ENCODE data around the gene TNPO3. TPM values are rescaled to one million over a fixed set of nuclear protein-coding genes. Genes with fewer than 3 reads are reported as not detected.
A peak's percentile ranks its signal among the peaks of the same experiment; 100 is the strongest.
"Not testable (repeated sequence)": the region's sequence is repeated elsewhere in the genome, so short reads cannot be mapped to it uniquely, and the experiment has no call there.

Gene TNPO3
- polyA plus RNA-seq, 3 donors, result 42.0 to 47.7 (median 45.1) TPM

DNA sequence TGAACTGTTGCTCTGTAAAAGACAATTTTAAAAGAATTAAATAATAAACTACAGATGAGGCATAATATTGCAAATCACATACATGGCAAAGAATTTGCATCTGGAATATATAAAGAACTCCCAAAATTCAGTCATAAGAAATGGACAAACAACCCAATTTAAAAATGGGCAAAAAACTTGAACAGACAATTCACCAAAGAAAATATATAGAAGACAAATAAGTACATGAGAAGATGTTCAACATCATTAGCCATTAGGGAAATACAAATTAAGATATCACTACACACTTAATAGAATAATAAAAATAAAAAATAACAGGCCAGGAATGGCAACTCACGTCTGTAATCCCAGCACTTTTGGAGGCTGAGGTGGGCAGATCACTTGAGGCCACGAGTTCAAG is 22.0 kb upstream of the TNPO3 start:
- no peak for DNase-seq (ENCODE audit: extremely low read depth in 1 of 11, low read depth in 9 of 11, low spot score in 4 of 11)

GRCh38 chr7:129074994-129075393 is 20.1 kb upstream of the TNPO3 start:
- no peak for DNase-seq (ENCODE audit: extremely low read depth in 1 of 11, low read depth in 9 of 11, low spot score in 4 of 11)

DNA sequence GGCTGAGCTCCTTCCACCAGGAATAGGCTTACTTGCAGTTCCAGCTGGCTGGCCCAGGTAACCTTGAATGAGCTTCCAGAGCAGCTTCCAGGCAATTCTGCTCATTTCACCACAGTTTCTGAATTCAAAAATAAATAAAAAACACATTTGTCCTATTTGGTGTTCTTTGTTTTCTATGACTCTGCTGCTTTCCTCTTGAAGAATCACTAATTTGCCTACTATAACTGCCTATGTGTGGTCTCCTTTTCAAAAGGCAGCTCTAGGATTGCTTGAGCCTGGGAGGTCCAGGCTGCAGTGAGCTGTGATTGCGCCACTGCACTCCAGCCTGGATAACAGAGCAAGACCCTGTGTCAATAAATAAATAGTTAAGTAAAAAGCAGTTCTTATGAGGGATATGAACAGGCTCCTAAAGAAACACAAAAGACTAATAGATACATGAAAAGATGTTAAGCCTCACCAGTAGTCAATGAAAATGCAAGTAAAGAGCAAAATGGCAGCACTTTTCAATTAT is 19.5 kb upstream of the TNPO3 start:
- no peak for DNase-seq (ENCODE audit: extremely low read depth in 1 of 11, low read depth in 9 of 11, low spot score in 4 of 11)

- DNase-seq (ENCODE audit: extremely low read depth in 1 of 11, low read depth in 9 of 11, low spot score in 4 of 11), result no peak
Measured at GRCh38 chr7:129073738-129074137, 18.8 kb upstream of the TNPO3 start.

- DNase-seq (ENCODE audit: extremely low read depth in 1 of 11, low read depth in 9 of 11, low spot score in 4 of 11), result no peak
Measured at GRCh38 chr7:129073204-129073603, 18.3 kb upstream of the TNPO3 start.

- no peak for DNase-seq (ENCODE audit: extremely low read depth in 1 of 11, low read depth in 9 of 11, low spot score in 4 of 11)
Measured at GRCh38 chr7:129072479-129073011, 17.6 kb upstream of the TNPO3 start.

DNA sequence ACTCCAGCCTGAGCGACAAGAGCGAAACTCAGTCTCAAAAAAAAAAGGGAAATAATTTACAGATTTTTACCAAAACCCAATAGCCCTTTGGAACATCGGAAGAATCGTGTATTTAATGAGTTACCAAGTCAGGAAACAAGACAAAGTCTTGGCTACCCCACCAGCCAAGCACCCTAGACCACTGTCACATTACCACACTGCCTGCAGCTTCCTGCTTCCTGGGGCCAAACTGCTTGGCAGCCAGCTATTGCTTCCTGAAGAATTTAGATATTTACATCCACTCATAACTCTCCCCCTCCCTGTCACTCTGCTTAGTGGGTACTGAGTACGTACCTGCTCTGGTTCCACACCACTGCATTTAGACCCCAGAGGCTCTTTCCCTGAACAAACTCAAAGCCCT is 14.1 kb upstream of the TNPO3 start:
- no peak for DNase-seq (ENCODE audit: extremely low read depth in 1 of 11, low read depth in 9 of 11, low spot score in 4 of 11)

DNA sequence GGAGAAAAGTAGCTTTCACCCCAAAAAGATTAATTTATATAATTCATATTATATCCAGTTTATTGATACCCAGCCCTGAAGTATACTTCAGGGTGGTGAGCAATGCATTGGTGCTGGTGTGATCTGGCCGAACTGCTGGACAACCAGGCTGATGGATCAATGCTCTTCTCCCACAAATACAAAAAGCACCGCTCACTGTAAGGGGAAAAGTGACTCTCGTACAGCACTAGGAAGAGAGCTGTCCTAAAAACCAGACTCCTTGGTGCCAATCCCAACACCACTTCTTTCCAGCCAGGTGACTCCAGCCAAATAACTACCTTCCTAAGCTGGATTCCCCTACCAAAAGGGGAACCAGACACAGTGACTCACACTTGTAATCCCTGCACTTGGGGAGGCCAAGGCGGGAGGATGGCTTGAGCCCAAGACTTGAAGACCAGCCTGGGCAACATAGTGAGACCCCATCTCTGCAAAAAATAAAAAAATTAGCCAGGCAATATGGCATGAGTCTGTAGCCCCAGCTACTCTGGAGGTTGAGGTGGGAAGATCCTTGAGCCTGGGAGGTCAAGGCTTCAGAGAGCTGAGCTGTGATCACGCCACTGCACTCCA is 13.1 kb upstream of the TNPO3 start:
- DNase-seq (ENCODE audit: extremely low read depth in 1 of 11, low read depth in 9 of 11, low spot score in 4 of 11), result no peak

DNA sequence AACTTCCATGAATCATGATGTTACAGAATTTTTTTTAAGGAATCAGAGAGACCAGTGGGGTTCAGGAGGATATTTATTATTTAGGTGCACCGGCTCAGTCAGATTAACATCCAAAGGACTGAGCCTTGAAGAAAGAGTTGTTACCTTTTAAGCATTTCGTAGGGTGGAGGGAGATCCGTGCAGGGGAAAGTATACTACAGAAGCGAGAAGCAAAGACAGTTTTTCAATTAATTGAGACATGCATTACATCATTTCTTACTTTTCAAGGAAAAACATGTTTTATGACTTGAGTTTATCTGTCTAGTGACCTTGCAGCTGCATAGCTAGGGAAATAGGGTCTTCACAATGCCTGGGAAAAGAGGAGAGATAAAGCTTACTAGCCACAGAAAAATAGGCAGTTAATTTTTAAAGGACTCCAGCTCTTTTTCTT is 12.2 kb upstream of the TNPO3 start:
- not testable (repeated sequence) for DNase-seq (ENCODE audit: extremely low read depth in 1 of 11, low read depth in 9 of 11, low spot score in 4 of 11)

GRCh38 chr7:129066290-129067131 is 11.6 kb upstream of the TNPO3 start:
- DNase-seq (ENCODE audit: extremely low read depth in 1 of 11, low read depth in 9 of 11, low spot score in 4 of 11), result peak in 1 of 11 donors; percentile 7

DNA sequence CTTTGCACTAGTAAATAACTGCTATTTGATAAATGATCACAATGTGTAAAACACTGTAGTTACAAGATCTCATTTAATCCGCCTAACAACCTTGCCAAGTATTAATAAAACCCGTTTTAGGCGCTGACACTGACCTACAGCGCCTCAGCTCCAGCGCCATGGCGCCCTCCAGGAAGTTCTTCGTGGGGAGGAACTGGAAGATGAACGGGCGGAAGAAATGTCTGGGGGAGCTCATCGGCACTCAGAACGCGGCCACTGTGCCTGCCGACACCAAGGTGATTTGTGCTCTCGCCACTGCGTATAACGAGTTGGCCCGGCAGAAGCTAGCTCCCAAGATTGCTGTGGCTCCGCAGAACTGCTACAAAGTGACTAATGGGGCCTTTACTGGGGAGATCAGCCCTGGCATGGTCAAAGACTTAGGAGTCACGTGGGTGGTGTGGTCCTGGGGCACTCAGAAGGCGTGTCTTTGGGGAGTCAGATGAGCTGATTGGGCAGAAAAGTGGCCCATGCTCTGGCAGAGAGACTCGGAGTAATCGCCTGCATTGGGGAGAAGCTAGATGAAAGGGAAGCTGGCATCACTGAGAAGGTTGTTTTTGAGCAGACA is 1.1 kb upstream of the TNPO3 start:
- DNase-seq (ENCODE audit: extremely low read depth in 1 of 11, low read depth in 9 of 11, low spot score in 4 of 11), result no peak

DNA sequence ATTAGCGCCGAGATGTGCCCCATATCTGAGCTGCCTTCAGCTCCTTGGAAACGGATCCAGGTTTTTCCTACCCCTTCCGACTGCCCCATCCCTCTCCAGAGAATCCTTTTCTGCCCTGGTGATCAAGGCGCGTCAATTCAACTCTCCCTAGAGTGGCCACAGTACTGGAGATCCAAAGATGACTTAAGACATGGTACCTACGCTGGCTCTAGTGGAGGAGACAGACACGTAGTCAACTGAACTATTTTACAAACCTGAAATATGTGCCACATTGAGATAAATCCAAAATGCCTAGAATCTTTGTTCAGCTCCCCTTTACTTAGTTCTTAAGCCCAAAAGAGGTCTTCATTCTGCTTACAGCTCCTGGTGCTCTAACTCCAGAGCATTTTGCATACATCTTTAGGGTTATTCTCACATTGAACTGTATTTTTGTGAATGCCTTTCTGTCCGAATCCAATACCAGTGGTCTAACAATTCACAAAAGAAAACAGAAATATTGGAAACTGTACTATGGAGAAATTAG is 444 bp upstream of the TNPO3 start:
- DNase-seq (ENCODE audit: extremely low read depth in 1 of 11, low read depth in 9 of 11, low spot score in 4 of 11), result no peak

DNA sequence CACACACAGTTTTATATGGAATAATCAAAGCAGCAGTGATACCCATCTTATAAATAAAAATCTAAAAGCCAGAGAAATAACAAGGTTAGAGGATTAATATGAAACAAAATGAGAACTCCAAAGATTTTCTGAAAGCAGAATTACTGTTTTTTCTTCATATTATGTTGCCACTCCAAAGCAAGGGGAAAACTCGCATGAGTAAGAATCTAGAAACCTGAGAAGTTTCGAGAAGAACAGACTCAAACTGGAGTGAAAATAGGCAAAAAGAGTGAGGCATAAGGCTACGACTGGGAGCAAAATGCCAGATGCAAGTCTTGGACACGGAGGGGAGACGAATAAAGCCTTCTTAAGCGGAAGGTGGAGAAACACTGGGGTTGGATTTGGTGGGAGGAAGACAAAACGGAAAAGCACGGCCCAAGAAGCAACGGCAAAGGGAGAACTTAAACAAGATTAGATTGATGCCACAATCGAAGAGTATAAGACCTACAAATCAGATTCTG is 923 bp downstream of the TNPO3 start:
- peak in 7 of 11 donors; percentile 2 to 29 (median 9) for DNase-seq (ENCODE audit: extremely low read depth in 1 of 11, low read depth in 9 of 11, low spot score in 4 of 11)

DNA sequence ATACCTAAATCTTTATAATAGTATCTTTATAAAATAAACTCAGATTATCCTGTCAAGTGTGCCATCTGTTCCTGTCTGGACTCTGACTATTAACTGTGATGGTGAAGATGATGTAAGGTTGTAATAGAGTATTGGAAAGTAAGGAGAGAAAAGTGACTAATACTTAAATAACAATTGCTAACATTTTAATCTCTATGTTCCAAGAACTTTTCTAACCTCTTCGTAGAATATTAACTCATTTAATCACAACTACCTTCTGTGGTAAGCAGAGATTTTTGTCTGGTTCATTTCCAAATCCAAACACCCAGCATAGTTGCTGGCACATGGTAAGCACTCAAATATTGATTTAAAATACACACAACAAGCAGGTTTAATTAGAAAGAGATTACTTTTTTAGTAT is 2.5 kb downstream of the TNPO3 start:
- DNase-seq (ENCODE audit: extremely low read depth in 1 of 11, low read depth in 9 of 11, low spot score in 4 of 11), result no peak

GRCh38 chr7:129051459-129051858 is 3.5 kb downstream of the TNPO3 start:
- DNase-seq (ENCODE audit: extremely low read depth in 1 of 11, low read depth in 9 of 11, low spot score in 4 of 11), result not testable (repeated sequence)

DNA sequence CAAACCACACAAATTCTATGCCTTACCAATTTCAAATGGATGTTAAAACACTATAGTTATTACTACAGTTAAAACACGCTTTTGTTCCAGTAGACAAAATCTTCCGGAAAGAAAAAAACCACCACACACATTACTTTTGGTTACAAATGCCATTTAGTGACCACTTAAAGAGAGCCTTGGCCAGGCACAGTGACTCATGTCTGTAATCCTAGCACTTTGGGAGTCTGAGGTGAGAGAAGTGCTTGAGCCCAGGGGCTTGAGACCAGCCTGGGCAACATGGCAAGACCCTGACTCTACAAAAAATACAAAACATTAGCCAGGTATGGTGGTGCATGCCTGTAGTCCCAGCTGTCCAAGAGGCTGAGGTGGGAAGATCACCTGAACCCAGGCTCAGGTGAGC is 7.2 kb downstream of the TNPO3 start:
- DNase-seq (ENCODE audit: extremely low read depth in 1 of 11, low read depth in 9 of 11, low spot score in 4 of 11), result no peak

- no peak for DNase-seq (ENCODE audit: extremely low read depth in 1 of 11, low read depth in 9 of 11, low spot score in 4 of 11)
Measured at GRCh38 chr7:129045682-129046081, 9.2 kb downstream of the TNPO3 start.

- DNase-seq (ENCODE audit: extremely low read depth in 1 of 11, low read depth in 9 of 11, low spot score in 4 of 11), result no peak
Measured at GRCh38 chr7:129043012-129043411, 11.9 kb downstream of the TNPO3 start.

Measured in renal cortex interstitium (tissue), 11 donors.